Suprapubic skin (tissue), 4 donors: Measurements from ENCODE around the gene FAF1. TPM values are rescaled to one million over a fixed set of nuclear protein-coding genes. Genes with fewer than 3 reads are reported as not detected.

Source experiments
- DNase-seq, 2 donors: peaks; one replicate each; pipeline ENCODE4 v3.0.0-alpha.2; 2019; ENCODE audit warnings: low spot score in 2 of 2
- H3K27ac ChIP-seq: fragments of 200-600 bp; sonication (generic); one replicate; pipeline ENCODE4 v1.5.1; 2019
- H3K27me3 ChIP-seq: fragments of 200-600 bp; sonication (generic); one replicate; pipeline ENCODE4 v1.5.1; 2019
- H3K36me3 ChIP-seq: fragments of 200-600 bp; sonication (generic); one replicate; pipeline ENCODE4 v1.5.1; 2019
- H3K4me1 ChIP-seq: fragments of 200-600 bp; sonication (generic); one replicate; pipeline ENCODE4 v1.5.1; 2019
- H3K4me3 ChIP-seq: fragments of 200-600 bp; sonication (generic); one replicate; pipeline ENCODE4 v1.5.1; 2019; ENCODE audit warnings: mild to moderate bottlenecking
- H3K9me3 ChIP-seq: fragments of 200-600 bp; sonication (generic); one replicate; pipeline ENCODE4 v1.5.1; 2019
- CTCF ChIP-seq, 2 donors: fragments of 200-600 bp in 1 of 2; fragments of 450-650 bp in 1 of 2; sonication (generic) in 1 of 2; IDR thresholded peaks; one replicate each; pipeline ENCODE4 v1.5.1; 2016 to 2019; ENCODE audit warnings: antibody characterized with exemption in 2 of 2, mild to moderate bottlenecking in 1 of 2, moderate library complexity in 1 of 2
- EP300 ChIP-seq: sonication (generic); formaldehyde crosslinking; IDR thresholded peaks from one replicate; pipeline ENCODE4 v1.6.1; 2017; ENCODE audit warnings: antibody characterized with exemption
- POLR2A ChIP-seq, 2 donors: fragments of 450-650 bp; IDR thresholded peaks; one replicate each; pipeline ENCODE4 v1.6.1; 2017; ENCODE audit warnings: antibody characterized with exemption in 2 of 2, mild to moderate bottlenecking in 2 of 2, moderate library complexity in 2 of 2
- POLR2AphosphoS5 ChIP-seq, 3 donors: sonication (generic); formaldehyde crosslinking; IDR thresholded peaks; one replicate each; pipeline ENCODE4 v1.6.1; 2017; ENCODE audit warnings: antibody characterized with exemption in 3 of 3
- WGBS: methylation state at CpG from one replicate; pipeline ENCODE4 v1.1.5; 2018; 5-methylcytosine and 5-hydroxymethylcytosine counted together
- total RNA-seq, 4 donors: library from RNA; depleted of rRNA; stranded (reverse); fragments of >200 nt; gene quantifications; one replicate each; pipeline ENCODE4 v1.1.0, GENCODE V29; 2016

FAF1 gene
- total RNA-seq, 4 donors from 2014 or later = 35.1 to 61.6 (median 45.4) TPM

- DNase-seq = no peak
- Histone ChIP-seq H3K27me3 (no peaks in the 10 kb centered on the region), H3K4me1 (no peaks in the 10 kb centered on the region), H3K9me3 (no peaks in the 10 kb centered on the region), H3K27ac (no peak overlapping the region), H3K4me3 (peak overlapping the region; percentile 9), H3K36me3 (peaks cover 36% of the 10 kb centered on the region)
- WGBS = 88% methylated on average over 9 of the region's 9 CpGs
- TF ChIP-seq POLR2AphosphoS5 (IDR thresholded peaks at IDR 0.05) (no peak), POLR2A (IDR thresholded peaks at IDR 0.05) (no peak), EP300 (no peak), CTCF (IDR thresholded peaks at IDR 0.05) (no peak)
These were observed 176.8 kb downstream of the FAF1 start for GRCh38 chr1:50783286-50783685.

GRCh38 chr1:50780797-50781196 is 179.3 kb downstream of the FAF1 start:
- TF ChIP-seq POLR2A (IDR thresholded peaks at IDR 0.05) (no peak), EP300 (no peak), POLR2AphosphoS5 (IDR thresholded peaks at IDR 0.05) (no peak), CTCF (IDR thresholded peaks at IDR 0.05) (no peak)
- no peak for DNase-seq
- Histone ChIP-seq H3K4me3 (no peak overlapping the region), H3K36me3 (peaks cover 19% of the 10 kb centered on the region), H3K27me3 (no peaks in the 10 kb centered on the region), H3K9me3 (no peaks in the 10 kb centered on the region), H3K4me1 (no peaks in the 10 kb centered on the region), H3K27ac (no peak overlapping the region)
- WGBS = 97% methylated on average over 4 of the region's 4 CpGs

GRCh38 chr1:50779801-50780200 is 180.3 kb downstream of the FAF1 start:
- TF ChIP-seq CTCF (IDR thresholded peaks at IDR 0.05) (no peak), POLR2AphosphoS5 (IDR thresholded peaks at IDR 0.05) (no peak), EP300 (no peak), POLR2A (IDR thresholded peaks at IDR 0.05) (no peak)
- WGBS = 100% methylated on average over 1 of the region's 1 CpG

GRCh38 chr1:50775740-50776139 is 184.3 kb downstream of the FAF1 start:
- no peak for TF ChIP-seq CTCF (IDR thresholded peaks at IDR 0.05)
- TF ChIP-seq POLR2A (IDR thresholded peaks at IDR 0.05) = no peak
- TF ChIP-seq POLR2AphosphoS5 (IDR thresholded peaks at IDR 0.05) = no peak
- TF ChIP-seq EP300 = no peak
- Histone ChIP-seq H3K27ac (no peak overlapping the region), H3K4me1 (no peaks in the 10 kb centered on the region), H3K4me3 (no peak overlapping the region), H3K9me3 (no peaks in the 10 kb centered on the region), H3K27me3 (no peaks in the 10 kb centered on the region), H3K36me3 (peaks cover 12% of the 10 kb centered on the region)
- 91% methylated on average over 1 of the region's 1 CpG for WGBS
- no peak for DNase-seq

More at GRCh38 chr1:50779801-50780200, 180.3 kb downstream of the FAF1 start:
- Histone ChIP-seq H3K4me1 (no peaks in the 10 kb centered on the region), H3K36me3 (peaks cover 16% of the 10 kb centered on the region), H3K4me3 (no peak overlapping the region), H3K9me3 (no peaks in the 10 kb centered on the region), H3K27me3 (no peaks in the 10 kb centered on the region), H3K27ac (no peak overlapping the region)
- no peak for DNase-seq

GRCh38 chr1:50774759-50775351 is 185.2 kb downstream of the FAF1 start:
- no peaks in the 10 kb centered on the region for H3K4me1 ChIP-seq
- peak; percentile 36 to 49 for TF ChIP-seq CTCF (IDR thresholded peaks at IDR 0.05)
- no peak for TF ChIP-seq EP300
- WGBS = 3% methylated on average over 2 of the region's 2 CpGs
- H3K27ac ChIP-seq = no peak overlapping the region
- no peak overlapping the region for H3K4me3 ChIP-seq
- no peaks in the 10 kb centered on the region for H3K27me3 ChIP-seq
- H3K9me3 ChIP-seq = no peaks in the 10 kb centered on the region
- H3K36me3 ChIP-seq = peaks cover 9% of the 10 kb centered on the region
- no peak for DNase-seq
